GM19372 (cell line): ENCODE data around the gene SIRT4.

ENCODE experiments used
- ATAC-seq: cut with Tn5 transposase; IDR thresholded peaks from one replicate; pipeline ENCODE4 v1.9.1; 2021; ENCODE audit warnings: mild to moderate bottlenecking, low read depth, moderate library complexity; ENCODE audit not compliant: unreplicated experiment

The SIRT4 gene

DNA sequence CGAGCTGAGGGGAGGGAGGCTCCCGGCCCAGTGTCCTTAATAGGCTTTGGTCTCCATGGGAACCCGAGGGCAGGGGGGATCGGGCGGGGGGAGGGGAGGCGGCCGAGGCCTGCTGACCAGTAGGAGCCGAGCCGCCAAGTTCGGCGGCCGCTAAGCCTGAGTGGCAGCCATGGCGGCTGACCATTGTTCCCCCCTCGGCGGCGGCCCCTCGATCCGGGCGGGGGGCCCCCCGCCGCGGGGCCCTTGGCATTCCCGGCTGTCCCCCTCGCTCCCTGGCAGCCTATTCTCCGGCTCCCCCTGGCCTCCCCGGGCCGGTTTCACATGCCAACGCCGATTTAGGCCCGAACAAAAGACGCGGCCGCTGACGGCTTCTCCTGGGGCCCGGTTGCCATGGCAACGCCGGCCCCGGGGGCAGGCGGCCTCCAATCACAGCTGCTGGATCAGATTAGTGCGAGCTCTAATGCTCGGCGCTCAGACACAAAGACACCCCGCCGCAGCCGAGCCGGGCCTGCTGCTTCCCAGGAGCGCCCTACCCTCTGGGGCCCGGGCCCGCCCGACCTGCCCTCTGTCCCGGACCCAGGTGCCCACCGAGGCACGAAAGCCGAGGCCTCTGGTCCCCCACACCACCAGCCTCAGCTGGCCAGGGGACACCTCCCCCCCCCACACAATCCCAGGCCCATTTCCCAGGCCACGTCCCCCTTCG is 59.5 kb downstream of the SIRT4 start:
- ATAC-seq, result no peak
